Uterus (tissue), 2 donors: ENCODE results near the gene TPD52L2.

Experiments
- CTCF ChIP-seq, 4 experiments: fragments of 200-600 bp in 2 of 4; fragments of 450-650 bp in 2 of 4; sonication (generic) in 2 of 4; IDR thresholded peaks; one replicate each; pipeline ENCODE4 v1.5.1; 2016 to 2019; ENCODE audit warnings: antibody characterized with exemption in 4 of 4, mild to moderate bottlenecking in 2 of 4, moderate library complexity in 1 of 4
- POLR2A ChIP-seq, 2 donors: fragments of 450-650 bp; IDR thresholded peaks; one replicate each; pipeline ENCODE4 v1.6.1; 2016; ENCODE audit warnings: antibody characterized with exemption in 2 of 2, mild to moderate bottlenecking in 1 of 2, moderate library complexity in 1 of 2

DNA sequence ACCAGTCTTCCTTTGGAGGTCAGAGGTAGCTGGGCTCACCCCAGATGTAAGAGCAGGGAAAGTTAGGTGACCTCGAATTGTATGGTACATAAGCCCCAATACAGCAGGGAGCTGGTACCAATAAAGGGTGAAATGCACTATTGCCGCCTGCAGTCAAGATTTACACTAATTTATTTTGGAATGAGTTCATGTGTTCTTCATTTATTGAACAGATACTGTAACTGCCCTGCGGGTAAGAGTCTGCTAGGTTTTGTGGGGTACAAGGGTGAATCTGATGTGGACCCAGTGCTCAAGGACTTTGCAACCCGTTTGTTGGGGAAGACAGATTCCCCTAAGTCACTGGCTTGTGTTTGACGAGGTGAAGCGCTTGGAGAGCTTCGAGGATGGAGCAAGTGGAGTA is 27.3 kb downstream of the TPD52L2 start:
- TF ChIP-seq CTCF (IDR thresholded peaks at IDR 0.05) (no peak), POLR2A (IDR thresholded peaks at IDR 0.05) (no peak)
